Glomerular visceral epithelial cell (primary cell): ENCODE results near the gene PTGDR2.
"Not testable (repeated sequence)": the region's sequence is repeated elsewhere in the genome, so short reads cannot be mapped to it uniquely, and the experiment has no call there.

Source experiments
- DNase-seq: peaks from one replicate; pipeline ENCODE4 v3.0.0-alpha.2; 2016; ENCODE audit errors: extremely low spot score

PTGDR2 gene

GRCh38 chr11:60841797-60842667, 13.7 kb downstream of the PTGDR2 start, which contains the start of gene CCDC86:
CCDC86 (plus strand) TSS chr11:60842113; CDS start chr11:60842125, 12 bp downstream.
- peak; percentile 93 for DNase-seq

GRCh38 chr11:60840470-60841430, 15.0 kb downstream of the PTGDR2 start:
- peak; percentile 92 for DNase-seq

- DNase-seq, result no peak
These were observed 17.6 kb downstream of the PTGDR2 start for GRCh38 chr11:60838132-60838531.

- DNase-seq, result no peak
These were observed 18.8 kb downstream of the PTGDR2 start for GRCh38 chr11:60836866-60837515.

GRCh38 chr11:60835534-60835846, 20.3 kb downstream of the PTGDR2 start:
- no peak for DNase-seq

GRCh38 chr11:60834742-60835533, 20.8 kb downstream of the PTGDR2 start:
- no peak for DNase-seq

- DNase-seq, result peak; percentile 88
These were observed 24.2 kb downstream of the PTGDR2 start for GRCh38 chr11:60831501-60832079.

GRCh38 chr11:60831143-60831500, 24.6 kb downstream of the PTGDR2 start:
- peak; percentile 82 for DNase-seq

GRCh38 chr11:60830478-60831142, 25.1 kb downstream of the PTGDR2 start:
- no peak for DNase-seq

GRCh38 chr11:60825790-60826189, 30.0 kb downstream of the PTGDR2 start:
- DNase-seq, result no peak

GRCh38 chr11:60825118-60825517, 30.6 kb downstream of the PTGDR2 start:
- no peak for DNase-seq

GRCh38 chr11:60823745-60824306, 31.9 kb downstream of the PTGDR2 start:
- DNase-seq, result not testable (repeated sequence)

GRCh38 chr11:60821827-60822599, 33.7 kb downstream of the PTGDR2 start:
- DNase-seq, result no peak

GRCh38 chr11:60818057-60818456, 37.7 kb downstream of the PTGDR2 start:
- DNase-seq, result no peak

- no peak for DNase-seq
These were observed 39.1 kb downstream of the PTGDR2 start for GRCh38 chr11:60816590-60817157.

- DNase-seq, result no peak
These were observed 41.6 kb downstream of the PTGDR2 start for GRCh38 chr11:60814112-60814511.

- DNase-seq, result no peak
These were observed 42.4 kb downstream of the PTGDR2 start for GRCh38 chr11:60813324-60813723.

- no peak for DNase-seq
These were observed 45.2 kb downstream of the PTGDR2 start for GRCh38 chr11:60810569-60810968.

- DNase-seq, result no peak
These were observed 45.6 kb downstream of the PTGDR2 start for GRCh38 chr11:60810151-60810550.
